KMS-11 (cell line): ENCODE measurements around the gene PLK1.

Source experiments
- H2AFZ ChIP-seq: fragments of 200-600 bp; sonication (generic); 2 replicates; pipeline ENCODE4 v1.6.1; 2016; ENCODE audit warnings: antibody characterized with exemption, mixed run types, low read depth
- H3K27ac ChIP-seq: fragments of 200-600 bp; sonication (generic); 2 replicates; pipeline ENCODE4 v1.6.1; 2016; ENCODE audit warnings: mild to moderate bottlenecking, mixed run types
- H3K27me3 ChIP-seq: fragments of 200-600 bp; sonication (generic); 2 replicates; pipeline ENCODE4 v1.6.1; 2017; ENCODE audit warnings: mild to moderate bottlenecking, low read depth, mixed run types, moderate library complexity; ENCODE audit not compliant: insufficient read depth
- H3K36me3 ChIP-seq: fragments of 200-600 bp; sonication (generic); 2 replicates; pipeline ENCODE4 v1.6.1; 2017; ENCODE audit warnings: mild to moderate bottlenecking, mixed run types; ENCODE audit not compliant: insufficient read depth
- H3K4me1 ChIP-seq: fragments of 200-600 bp; sonication (generic); 2 replicates; pipeline ENCODE4 v1.6.1; 2016; ENCODE audit warnings: mild to moderate bottlenecking, low read depth, mixed run types; ENCODE audit not compliant: poor library complexity, severe bottlenecking
- H3K4me2 ChIP-seq: fragments of 200-600 bp; sonication (generic); 2 replicates; pipeline ENCODE4 v1.7.0; 2016; ENCODE audit warnings: mild to moderate bottlenecking, mixed run types
- H3K4me3 ChIP-seq: fragments of 200-600 bp; sonication (generic); IDR thresholded peaks from 2 replicates; pipeline ENCODE4 v1.6.1; 2017; ENCODE audit warnings: low read depth, low read length, mixed read lengths; ENCODE audit not compliant: insufficient read depth
- H3K79me2 ChIP-seq: fragments of 200-600 bp; sonication (generic); 2 replicates; pipeline ENCODE4 v1.6.1; 2016; ENCODE audit warnings: low read depth, mixed run types; ENCODE audit not compliant: insufficient read depth
- H3K9ac ChIP-seq: fragments of 200-600 bp; sonication (generic); 2 replicates; pipeline ENCODE4 v1.6.1; 2016; ENCODE audit warnings: mild to moderate bottlenecking, mixed run types
- H4K20me1 ChIP-seq: fragments of 200-600 bp; sonication (generic); 2 replicates; pipeline ENCODE4 v1.6.1; 2016; ENCODE audit warnings: mild to moderate bottlenecking, mixed run types; ENCODE audit not compliant: insufficient read depth
- TF ChIP-seq, protein P1 (sequence below): fragments of 200-600 bp; sonication (generic); conservative IDR thresholded peaks from 2 replicates; pipeline ENCODE4 v1.6.1; 2017; ENCODE audit warnings: low read depth, mild to moderate bottlenecking, antibody characterized with exemption, low read length, moderate library complexity, mixed read lengths

PLK1 gene

DNA sequence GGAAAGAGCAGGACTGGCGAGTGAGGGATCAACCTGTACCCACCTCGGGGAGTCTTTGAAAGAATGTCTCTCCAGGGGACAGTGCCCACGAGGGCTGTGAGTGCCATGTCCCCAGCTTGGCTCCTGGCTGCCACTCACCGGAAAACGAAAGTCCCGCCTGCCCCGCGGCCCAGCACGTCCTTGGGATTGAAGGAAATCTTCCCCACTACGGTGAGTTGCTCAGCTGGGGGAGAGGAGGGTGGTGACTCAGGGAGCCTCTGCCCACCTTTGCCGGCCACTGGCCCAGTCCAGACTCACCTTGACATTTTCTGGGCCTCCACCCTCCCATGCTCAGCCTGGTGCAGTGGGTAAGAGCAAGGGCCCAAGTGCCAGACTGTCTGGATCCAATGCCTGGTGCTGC lies 17.1 kb downstream of the PLK1 start:
- Histone ChIP-seq H3K4me2 (no peak overlapping the region), H3K27me3 (no peaks in the 10 kb centered on the region), H3K4me1 (no peaks in the 10 kb centered on the region), H3K4me3 (no peak overlapping the region), H2AFZ (no peak overlapping the region), H3K27ac (no peak overlapping the region), H3K36me3 (no peaks in the 10 kb centered on the region; the same call in 1 of the 2 replicates), H4K20me1 (no peaks in the 10 kb centered on the region), H3K9ac (no peak overlapping the region), H3K79me2 (no peaks in the 10 kb centered on the region)
- TF ChIP-seq, protein P1, sequence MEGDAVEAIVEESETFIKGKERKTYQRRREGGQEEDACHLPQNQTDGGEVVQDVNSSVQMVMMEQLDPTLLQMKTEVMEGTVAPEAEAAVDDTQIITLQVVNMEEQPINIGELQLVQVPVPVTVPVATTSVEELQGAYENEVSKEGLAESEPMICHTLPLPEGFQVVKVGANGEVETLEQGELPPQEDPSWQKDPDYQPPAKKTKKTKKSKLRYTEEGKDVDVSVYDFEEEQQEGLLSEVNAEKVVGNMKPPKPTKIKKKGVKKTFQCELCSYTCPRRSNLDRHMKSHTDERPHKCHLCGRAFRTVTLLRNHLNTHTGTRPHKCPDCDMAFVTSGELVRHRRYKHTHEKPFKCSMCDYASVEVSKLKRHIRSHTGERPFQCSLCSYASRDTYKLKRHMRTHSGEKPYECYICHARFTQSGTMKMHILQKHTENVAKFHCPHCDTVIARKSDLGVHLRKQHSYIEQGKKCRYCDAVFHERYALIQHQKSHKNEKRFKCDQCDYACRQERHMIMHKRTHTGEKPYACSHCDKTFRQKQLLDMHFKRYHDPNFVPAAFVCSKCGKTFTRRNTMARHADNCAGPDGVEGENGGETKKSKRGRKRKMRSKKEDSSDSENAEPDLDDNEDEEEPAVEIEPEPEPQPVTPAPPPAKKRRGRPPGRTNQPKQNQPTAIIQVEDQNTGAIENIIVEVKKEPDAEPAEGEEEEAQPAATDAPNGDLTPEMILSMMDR: no peak

- Histone ChIP-seq H3K9ac (no peak overlapping the region), H3K4me2 (no peak overlapping the region), H4K20me1 (no peaks in the 10 kb centered on the region), H2AFZ (no peak overlapping the region), H3K4me1 (no peaks in the 10 kb centered on the region), H3K4me3 (no peak overlapping the region), H3K79me2 (no peaks in the 10 kb centered on the region), H3K27ac (no peak overlapping the region), H3K27me3 (no peaks in the 10 kb centered on the region), H3K36me3 (no peaks in the 10 kb centered on the region)
- TF ChIP-seq, protein P1: no peak
These were observed 20.4 kb downstream of the PLK1 start for GRCh38 chr16:23699100-23699499.

DNA sequence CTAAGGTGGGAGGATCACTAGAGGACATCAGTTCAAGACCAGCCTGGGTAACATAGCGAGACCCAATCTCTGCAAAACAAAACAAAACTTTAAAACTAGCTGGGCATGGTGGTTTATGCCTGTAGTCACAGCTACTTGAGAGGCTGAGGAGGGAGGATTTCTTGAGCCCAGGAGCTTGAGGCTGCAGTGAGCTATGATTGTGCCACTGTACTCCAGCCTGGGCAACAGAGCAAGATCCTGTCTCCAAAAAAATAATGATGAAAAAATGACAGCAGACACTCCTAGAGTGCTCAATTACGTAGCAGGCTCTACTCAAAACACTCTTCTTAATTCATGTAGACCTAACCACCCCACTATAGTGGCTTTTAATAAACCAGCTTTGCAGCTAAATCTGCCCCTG lies 21.4 kb downstream of the PLK1 start:
- no peak overlapping the region for H2AFZ ChIP-seq
- no peak overlapping the region for H3K9ac ChIP-seq
- H3K27me3 ChIP-seq: no peaks in the 10 kb centered on the region
- H3K36me3 ChIP-seq: no peaks in the 10 kb centered on the region
- no peak overlapping the region for H3K4me3 ChIP-seq
- H3K4me2 ChIP-seq: no peak overlapping the region
- TF ChIP-seq, protein P1: no peak
- no peaks in the 10 kb centered on the region for H3K79me2 ChIP-seq
- no peaks in the 10 kb centered on the region for H3K4me1 ChIP-seq
- no peak overlapping the region for H3K27ac ChIP-seq
- no peaks in the 10 kb centered on the region for H4K20me1 ChIP-seq

GRCh38 chr16:23700509-23700908 lies 21.8 kb downstream of the PLK1 start:
- Histone ChIP-seq H3K9ac (no peak overlapping the region), H3K79me2 (no peaks in the 10 kb centered on the region), H3K36me3 (no peaks in the 10 kb centered on the region), H3K27me3 (no peaks in the 10 kb centered on the region), H3K4me2 (no peak overlapping the region), H3K4me1 (no peaks in the 10 kb centered on the region), H3K4me3 (no peak overlapping the region), H3K27ac (no peak overlapping the region), H2AFZ (no peak overlapping the region), H4K20me1 (no peaks in the 10 kb centered on the region)
- TF ChIP-seq, protein P1: no peak
